Transverse colon (tissue), 4 donors: ENCODE measurements around the gene PAQR9. TPM values are rescaled to one million over a fixed set of nuclear protein-coding genes. Genes with fewer than 3 reads are reported as not detected.

Source experiments
- DNase-seq: peaks from one replicate; pipeline ENCODE4 v3.0.0-alpha.2; 2019
- H3K27ac ChIP-seq, 4 donors: fragments of 200-600 bp; sonication (generic); 2 replicates each; pipeline ENCODE4 v1.5.1; 2016 to 2018; ENCODE audit warnings: inconsistent platforms in 4 of 4
- H3K27me3 ChIP-seq: fragments of 200-600 bp; sonication (generic); 2 replicates; pipeline ENCODE4 v1.5.1; 2017; ENCODE audit warnings: inconsistent platforms
- H3K36me3 ChIP-seq, 4 donors: fragments of 200-600 bp; sonication (generic); 2 replicates each; pipeline ENCODE4 v1.5.1; 2017 to 2019; ENCODE audit warnings: inconsistent platforms in 4 of 4
- H3K4me1 ChIP-seq, 4 donors: fragments of 200-600 bp; sonication (generic); 2 replicates each; pipeline ENCODE4 v1.5.1; 2017 to 2020; ENCODE audit warnings: inconsistent platforms in 4 of 4
- H3K4me3 ChIP-seq, 4 donors: fragments of 200-600 bp; sonication (generic); 1 replicate in 1 of 4; 2 replicates in 3 of 4; pipeline versions ENCODE4 v1.5.1 to v1.6.1; 2017 to 2019; ENCODE audit warnings: inconsistent platforms in 4 of 4
- H3K9me3 ChIP-seq, 2 donors: fragments of 200-600 bp; sonication (generic); 2 replicates each; pipeline ENCODE4 v1.5.1; 2017 to 2019; ENCODE audit warnings: inconsistent platforms in 2 of 2
- EP300 ChIP-seq: sonication (generic); formaldehyde crosslinking; IDR thresholded peaks from one replicate; pipeline ENCODE4 v1.6.1; 2017; ENCODE audit warnings: antibody characterized with exemption, low read depth
- POLR2A ChIP-seq: fragments of 450-650 bp; IDR thresholded peaks from one replicate; pipeline ENCODE4 v1.6.1; 2016; ENCODE audit warnings: antibody characterized with exemption, mild to moderate bottlenecking, moderate library complexity
- POLR2AphosphoS5 ChIP-seq, 3 donors: sonication (generic); formaldehyde crosslinking; IDR thresholded peaks; one replicate each; pipeline ENCODE4 v1.6.1; 2016; ENCODE audit warnings: antibody characterized with exemption in 3 of 3
- WGBS, 2 donors: methylation state at CpG; one replicate each; pipeline ENCODE4 v1.1.5; 2018; ENCODE audit warnings: low coverage in 1 of 2; 5-methylcytosine and 5-hydroxymethylcytosine counted together
- in situ Hi-C, 4 donors: fragments of 200-750 bp; cut with MboI; loops; one replicate each; pipeline versions ENCODE4 v1.15.0 to v1.15.1; 2017; ENCODE audit warnings: low sequenced_read_pairs in 3 of 4, low pct_ligation_motif_present in 1 of 4, low pct_unique_long_range_greater_than_20kb in 1 of 4
- intact Hi-C: fragments of 100-400 bp; cut with DNase I; formaldehyde crosslinking; loops from one replicate; pipeline ENCODE4 v1.15.1; 2023; ENCODE audit warnings: low total_unique reads
- small RNA-seq, 4 donors: library from RNA; depleted of rRNA; stranded (forward); fragments of <200 nt; gene quantifications; one replicate each; pipeline ENCODE3, GENCODE V24; 2016
- total RNA-seq, 4 donors: library from RNA; depleted of rRNA; stranded (reverse); fragments of >200 nt; gene quantifications; one replicate each; pipeline ENCODE4 v1.1.0, GENCODE V29; 2016
- TF ChIP-seq, protein P1 (sequence below), 5 experiments: fragments of 200-600 bp in 3 of 5; fragments of 450-650 bp in 2 of 5; sonication (generic) in 3 of 5; IDR thresholded peaks; 1 replicate in 2 of 5; 2 replicates in 3 of 5; pipeline ENCODE4 v1.5.1; 2016 to 2017; ENCODE audit warnings: antibody characterized with exemption in 5 of 5, inconsistent platforms in 3 of 5, mild to moderate bottlenecking in 2 of 5, moderate library complexity in 1 of 5

Gene PAQR9
- total RNA-seq, 4 donors from 2014 or later: not detected

DNA sequence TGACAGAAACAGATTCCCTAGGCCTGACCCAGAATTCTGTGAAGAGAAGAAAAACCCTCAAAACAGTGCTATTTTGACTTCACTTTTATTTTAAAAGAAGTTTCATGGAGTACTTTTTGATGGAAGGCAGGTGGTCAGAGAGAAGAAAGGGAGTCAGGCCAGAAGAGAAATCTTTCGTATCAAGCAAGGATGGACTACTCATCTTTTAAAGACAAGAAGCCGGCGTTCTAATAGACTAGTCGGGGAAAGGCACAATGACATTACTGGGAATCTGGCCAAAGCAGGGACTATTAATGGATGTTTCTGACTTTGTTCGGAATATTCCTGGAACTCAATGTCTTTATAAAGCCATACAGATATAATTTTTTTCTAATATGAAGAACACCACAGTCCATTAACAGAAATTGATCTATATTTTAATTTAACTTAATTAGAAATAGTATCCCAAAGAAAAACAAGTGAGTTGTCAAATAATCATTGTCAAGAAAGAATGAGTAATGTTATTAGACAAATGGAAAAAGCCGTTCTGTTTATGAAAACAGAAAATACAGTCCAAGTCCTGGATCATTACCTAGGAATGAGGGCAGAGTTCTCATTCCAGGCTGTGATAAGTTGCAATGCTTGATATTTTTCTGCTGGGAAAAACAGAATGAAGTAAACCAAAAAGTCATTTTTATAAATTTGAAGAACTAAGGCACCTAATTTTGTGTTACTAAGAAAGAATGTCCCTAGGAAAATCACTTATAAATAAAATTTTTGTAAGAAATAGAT lies 50.9 kb downstream of the PAQR9 start:
- intact Hi-C loops: no loop called here
- Histone ChIP-seq H3K27ac (no peak overlapping the region), H3K36me3 (no peaks in the 10 kb centered on the region), H3K27me3 (no peaks in the 10 kb centered on the region), H3K9me3 (no peaks in the 10 kb centered on the region), H3K4me1 (no peaks in the 10 kb centered on the region), H3K4me3 (no peak overlapping the region)
- no peak for DNase-seq
- 74 to 81% methylated on average over 6 of the region's 6 CpGs for WGBS, 2 donors
- TF ChIP-seq POLR2A: no peak
- TF ChIP-seq, protein P1, sequence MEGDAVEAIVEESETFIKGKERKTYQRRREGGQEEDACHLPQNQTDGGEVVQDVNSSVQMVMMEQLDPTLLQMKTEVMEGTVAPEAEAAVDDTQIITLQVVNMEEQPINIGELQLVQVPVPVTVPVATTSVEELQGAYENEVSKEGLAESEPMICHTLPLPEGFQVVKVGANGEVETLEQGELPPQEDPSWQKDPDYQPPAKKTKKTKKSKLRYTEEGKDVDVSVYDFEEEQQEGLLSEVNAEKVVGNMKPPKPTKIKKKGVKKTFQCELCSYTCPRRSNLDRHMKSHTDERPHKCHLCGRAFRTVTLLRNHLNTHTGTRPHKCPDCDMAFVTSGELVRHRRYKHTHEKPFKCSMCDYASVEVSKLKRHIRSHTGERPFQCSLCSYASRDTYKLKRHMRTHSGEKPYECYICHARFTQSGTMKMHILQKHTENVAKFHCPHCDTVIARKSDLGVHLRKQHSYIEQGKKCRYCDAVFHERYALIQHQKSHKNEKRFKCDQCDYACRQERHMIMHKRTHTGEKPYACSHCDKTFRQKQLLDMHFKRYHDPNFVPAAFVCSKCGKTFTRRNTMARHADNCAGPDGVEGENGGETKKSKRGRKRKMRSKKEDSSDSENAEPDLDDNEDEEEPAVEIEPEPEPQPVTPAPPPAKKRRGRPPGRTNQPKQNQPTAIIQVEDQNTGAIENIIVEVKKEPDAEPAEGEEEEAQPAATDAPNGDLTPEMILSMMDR (IDR thresholded peaks at IDR 0.05): no peak
- no peak for TF ChIP-seq EP300
- TF ChIP-seq POLR2AphosphoS5 (IDR thresholded peaks at IDR 0.05): no peak
- in situ Hi-C loops: no loop called here

Small RNAs within 50 kb of the gene (small RNA-seq; reads per million reads assigned to genes)
- 0 reads per million in 4 donors for gene AC021074.2

Other genes starting within 250 kb of the PAQR9 start
- 10 to 100 TPM in 1 of 4 donors, 1 to 10 TPM in 2, under 1 TPM in 1; 0.75 to 11.7 (median 4.6) TPM for gene TRPC1, start 239.6 kb downstream of the PAQR9 start, total RNA-seq
- gene PCOLCE2, start 74.6 kb downstream of the PAQR9 start, total RNA-seq: 1 to 10 TPM in 3 of 4 donors, not detected in 1; 5.2 to 9.1 (median 6.0) TPM
- gene U2SURP, start 37.9 kb upstream of the PAQR9 start, total RNA-seq: 100 to 1,000 TPM in 1 of 4 donors, 10 to 100 TPM in 3; 36.7 to 180 (median 79.3) TPM
- gene CHST2, start 156.1 kb upstream of the PAQR9 start, total RNA-seq: 1 to 10 TPM in 3 of 4 donors, under 1 TPM in 1; 0.75 to 8.8 (median 3.0) TPM